WTC11 (cell line): ENCODE data around the gene NFIX. TPM values are rescaled to one million over a fixed set of nuclear protein-coding genes. Genes with fewer than 3 reads are reported as not detected.

Source experiments
- ATF1 ChIP-seq: sonication (generic); formaldehyde crosslinking; IDR thresholded peaks from 2 replicates; pipeline ENCODE4 v1.8.1; 2023; ENCODE audit warnings: mild to moderate bottlenecking, moderate library complexity, missing genetic modification reagents
- CTCF ChIP-seq: fragments of 200-600 bp; IDR thresholded peaks from 2 replicates; pipeline ENCODE4 v1.8.0; 2022; ENCODE audit warnings: antibody characterized with exemption
- E2F4 ChIP-seq: sonication (generic); formaldehyde crosslinking; IDR thresholded peaks from 2 replicates; pipeline ENCODE4 v1.8.1; 2022; ENCODE audit warnings: low read depth, mild to moderate bottlenecking, moderate library complexity, missing genetic modification reagents, borderline replicate concordance
- E2F5 ChIP-seq: sonication (generic); formaldehyde crosslinking; IDR thresholded peaks from 2 replicates; pipeline ENCODE4 v1.8.1; 2022; ENCODE audit warnings: mild to moderate bottlenecking, moderate library complexity, missing genetic modification reagents
- ELF4 ChIP-seq: sonication (generic); formaldehyde crosslinking; IDR thresholded peaks from 2 replicates; pipeline ENCODE4 v1.8.1; 2022; ENCODE audit warnings: low read depth, mild to moderate bottlenecking, moderate library complexity, missing genetic modification reagents
- ESRRA ChIP-seq: sonication (generic); formaldehyde crosslinking; IDR thresholded peaks from 2 replicates; pipeline ENCODE4 v1.8.1; 2022; ENCODE audit warnings: mild to moderate bottlenecking, missing genetic modification reagents, borderline replicate concordance
- ETV6 ChIP-seq: sonication (generic); formaldehyde crosslinking; IDR thresholded peaks from 2 replicates; pipeline ENCODE4 v1.8.1; 2022; ENCODE audit warnings: mild to moderate bottlenecking, missing genetic modification reagents
- FOXJ3 ChIP-seq: sonication (generic); formaldehyde crosslinking; IDR thresholded peaks from 2 replicates; pipeline ENCODE4 v1.9.0; 2021; ENCODE audit warnings: missing genetic modification reagents, mild to moderate bottlenecking, borderline replicate concordance
- FOXK1 ChIP-seq: sonication (generic); formaldehyde crosslinking; IDR thresholded peaks from 2 replicates; pipeline ENCODE4 v1.8.0; 2022; ENCODE audit warnings: mild to moderate bottlenecking, moderate library complexity, missing genetic modification reagents
- GABPB1 ChIP-seq: sonication (generic); formaldehyde crosslinking; IDR thresholded peaks from 2 replicates; pipeline ENCODE4 v1.8.1; 2023; ENCODE audit warnings: mild to moderate bottlenecking, missing genetic modification reagents
- GRHL2 ChIP-seq: fragments of 250-450 bp; sonication (Bioruptor Pico); IDR thresholded peaks from 2 replicates; pipeline ENCODE4 v1.8.0; 2022; ENCODE audit warnings: mild to moderate bottlenecking, moderate library complexity; ENCODE audit not compliant: insufficient replicate concordance, severe bottlenecking
- HMGA2 ChIP-seq: fragments of 250-450 bp; sonication (Bioruptor Pico); IDR thresholded peaks from 2 replicates; pipeline ENCODE4 v1.4.0; 2021; ENCODE audit warnings: mild to moderate bottlenecking, moderate library complexity
- HMGXB4 ChIP-seq: sonication (generic); formaldehyde crosslinking; IDR thresholded peaks from 2 replicates; pipeline ENCODE4 v1.8.1; 2023; ENCODE audit warnings: mild to moderate bottlenecking, moderate library complexity, missing genetic modification reagents
- NR1H2 ChIP-seq: sonication (generic); formaldehyde crosslinking; IDR thresholded peaks from 2 replicates; pipeline ENCODE4 v1.9.0; 2021; ENCODE audit warnings: mild to moderate bottlenecking, moderate library complexity, missing genetic modification reagents
- PREB ChIP-seq: sonication (generic); formaldehyde crosslinking; IDR thresholded peaks from 2 replicates; pipeline ENCODE4 v1.8.1; 2022; ENCODE audit warnings: mild to moderate bottlenecking, missing genetic modification reagents, moderate library complexity, borderline replicate concordance
- RELA ChIP-seq: sonication (generic); formaldehyde crosslinking; IDR thresholded peaks from 2 replicates; pipeline ENCODE4 v1.8.1; 2022; ENCODE audit warnings: missing genetic modification reagents, mild to moderate bottlenecking, borderline replicate concordance
- SP1 ChIP-seq: sonication (generic); formaldehyde crosslinking; conservative IDR thresholded peaks from 2 replicates; pipeline ENCODE4 v1.8.1; 2022; ENCODE audit warnings: missing genetic modification reagents
- USF1 ChIP-seq: sonication (generic); formaldehyde crosslinking; IDR thresholded peaks from 2 replicates; pipeline ENCODE4 v1.8.0; 2022; ENCODE audit warnings: mild to moderate bottlenecking, missing genetic modification reagents
- ZBTB21 ChIP-seq: sonication (generic); formaldehyde crosslinking; IDR thresholded peaks from 2 replicates; pipeline ENCODE4 v1.8.1; 2023; ENCODE audit warnings: mild to moderate bottlenecking, missing genetic modification reagents, borderline replicate concordance
- ZNF232 ChIP-seq: sonication (generic); formaldehyde crosslinking; IDR thresholded peaks from 2 replicates; pipeline ENCODE4 v1.8.0; 2022; ENCODE audit warnings: mild to moderate bottlenecking, missing genetic modification reagents
- ZNF263 ChIP-seq: sonication (generic); formaldehyde crosslinking; IDR thresholded peaks from 2 replicates; pipeline ENCODE4 v1.8.1; 2022; ENCODE audit warnings: low read depth, mild to moderate bottlenecking, moderate library complexity, missing genetic modification reagents
- ZNF423 ChIP-seq: fragments of 250-450 bp; sonication (Bioruptor Pico); IDR thresholded peaks from 2 replicates; pipeline ENCODE4 v2.1.2; 2022; ENCODE audit warnings: mild to moderate bottlenecking, moderate library complexity
- ZNF512 ChIP-seq: sonication (generic); formaldehyde crosslinking; IDR thresholded peaks from 2 replicates; pipeline ENCODE4 v1.8.1; 2022; ENCODE audit warnings: missing genetic modification reagents, borderline replicate concordance
- ZNF671 ChIP-seq: fragments of 250-450 bp; sonication (Bioruptor Pico); IDR thresholded peaks from 2 replicates; pipeline ENCODE4 v1.8.0; 2021; ENCODE audit warnings: mild to moderate bottlenecking
- ZSCAN18 ChIP-seq: fragments of 250-450 bp; sonication (Bioruptor Pico); IDR thresholded peaks from 2 replicates; pipeline ENCODE4 v2.1.2; 2022; ENCODE audit warnings: mild to moderate bottlenecking, moderate library complexity
- total RNA-seq: library from RNA; stranded (reverse); gene quantifications from 3 replicates; pipeline ENCODE4 v1.2.3, GENCODE V29; 2021

Gene NFIX
- total RNA-seq, 1 experiment from 2014 or later, result 1.4 TPM

GRCh38 chr19:13060964-13061927, 66.0 kb downstream of the NFIX start (continued):
- peak; percentile 66; the same call in 1 of the 2 replicates for TF ChIP-seq HMGXB4 (CRISPR knock-in tag)
- TF ChIP-seq ZNF263 (CRISPR knock-in tag), result no peak
- no peak for TF ChIP-seq PREB (CRISPR knock-in tag)
- peak; percentile 42; the same call in 1 of the 2 replicates for TF ChIP-seq ZNF423 (CRISPR knock-in tag)
- TF ChIP-seq CTCF, result peak; percentile 76
- no peak for TF ChIP-seq FOXJ3 (CRISPR knock-in tag)
- no peak for TF ChIP-seq E2F5
- TF ChIP-seq GRHL2 (CRISPR knock-in tag), result no peak
- 0 out of 2 replicates have a peak, but pooled peaks have one; percentile 16 for TF ChIP-seq FOXK1 (CRISPR knock-in tag)
- TF ChIP-seq E2F4, result no peak
- no peak for TF ChIP-seq ESRRA
- TF ChIP-seq RELA (CRISPR knock-in tag), result no peak
- TF ChIP-seq ETV6 (CRISPR knock-in tag), result no peak
- no peak for TF ChIP-seq SP1 (CRISPR knock-in tag)
- no peak for TF ChIP-seq NR1H2 (CRISPR knock-in tag)
- TF ChIP-seq ZSCAN18, result no peak
- TF ChIP-seq HMGA2 (CRISPR knock-in tag), result no peak
- TF ChIP-seq USF1 (CRISPR knock-in tag), result peak; percentile 85
- TF ChIP-seq ZNF512 (CRISPR knock-in tag), result no peak
- no peak for TF ChIP-seq ZNF232
- no peak for TF ChIP-seq ZBTB21 (CRISPR knock-in tag)
- TF ChIP-seq ATF1 (CRISPR knock-in tag), result no peak
- no peak for TF ChIP-seq ELF4 (CRISPR knock-in tag)
- TF ChIP-seq ZNF671 (CRISPR knock-in tag), result no peak
- TF ChIP-seq GABPB1, result no peak
- TF ChIP-seq, all 79 proteins: peak for 6
